ENCODE results near the gene CENPA.
"Not testable (repeated sequence)": the region's sequence is repeated elsewhere in the genome, so short reads cannot be mapped to it uniquely, and the experiment has no call there.

CENPA gene

GRCh38 chr2:26746934-26747333, 38.9 kb upstream of the CENPA start:
- Histone ChIP-seq H3K27me3 (ENCODE audit: control insufficient read depth, insufficient read depth, low read length) (peaks cover 3% of the 10 kb centered on the region; the same call in 1 of the 2 replicates), H3K9ac (ENCODE audit: low read length) (no peak overlapping the region), H3K27ac (ENCODE audit: low read depth, low read length) (no peak overlapping the region), H3K4me3 (ENCODE audit: low read depth, low read length) (no peak overlapping the region), H3K36me3 (ENCODE audit: control insufficient read depth, insufficient read depth, low read length) (no peaks in the 10 kb centered on the region; the same call in 1 of the 2 replicates), H3K4me1 (ENCODE audit: control insufficient read depth, insufficient read depth, low read length) (peaks cover 18% of the 10 kb centered on the region), H3K9me3 (ENCODE audit: control insufficient read depth, insufficient read depth, low read depth, low read length) (peaks cover 6% of the 10 kb centered on the region)

GRCh38 chr2:26749787-26750420, 36.0 kb upstream of the CENPA start:
- H3K4me3 ChIP-seq (ENCODE audit: low read depth, low read length): peak overlapping the region; percentile 24; the same call in 1 of the 2 replicates
- not testable (repeated sequence) for H3K9me3 ChIP-seq (ENCODE audit: control insufficient read depth, insufficient read depth, low read depth, low read length); H3K36me3 ChIP-seq (ENCODE audit: control insufficient read depth, insufficient read depth, low read length); H3K27me3 ChIP-seq (ENCODE audit: control insufficient read depth, insufficient read depth, low read length)
- peak overlapping the region; percentile 70; the same call in 1 of the 2 replicates for H3K27ac ChIP-seq (ENCODE audit: low read depth, low read length)
- H3K9ac ChIP-seq (ENCODE audit: low read length): peak overlapping the region; percentile 90
- peaks cover 30% of the 10 kb centered on the region for H3K4me1 ChIP-seq (ENCODE audit: control insufficient read depth, insufficient read depth, low read length)

GRCh38 chr2:26750467-26750866, 35.4 kb upstream of the CENPA start:
- Histone ChIP-seq H3K27ac (ENCODE audit: low read depth, low read length) (peak overlapping the region; percentile 70; the same call in 1 of the 2 replicates), H3K9ac (ENCODE audit: low read length) (peak overlapping the region; percentile 90), H3K4me3 (ENCODE audit: low read depth, low read length) (peak overlapping the region; percentile 24)

GRCh38 chr2:26752656-26753055, 33.2 kb upstream of the CENPA start:
- no peak overlapping the region for H3K4me3 ChIP-seq (ENCODE audit: low read depth, low read length)
- H3K9ac ChIP-seq (ENCODE audit: low read length): no peak overlapping the region
- no peaks in the 10 kb centered on the region; the same call in 1 of the 2 replicates for H3K36me3 ChIP-seq (ENCODE audit: control insufficient read depth, insufficient read depth, low read length)
- H3K27ac ChIP-seq (ENCODE audit: low read depth, low read length): no peak overlapping the region
- peaks cover 6% of the 10 kb centered on the region for H3K9me3 ChIP-seq (ENCODE audit: control insufficient read depth, insufficient read depth, low read depth, low read length)
- peaks cover 3% of the 10 kb centered on the region; the same call in 1 of the 2 replicates for H3K27me3 ChIP-seq (ENCODE audit: control insufficient read depth, insufficient read depth, low read length)
- peaks cover 52% of the 10 kb centered on the region for H3K4me1 ChIP-seq (ENCODE audit: control insufficient read depth, insufficient read depth, low read length)

More at GRCh38 chr2:26750467-26750866, 35.4 kb upstream of the CENPA start:
- not testable (repeated sequence) for H3K27me3 ChIP-seq (ENCODE audit: control insufficient read depth, insufficient read depth, low read length); H3K36me3 ChIP-seq (ENCODE audit: control insufficient read depth, insufficient read depth, low read length); H3K9me3 ChIP-seq (ENCODE audit: control insufficient read depth, insufficient read depth, low read depth, low read length)
- H3K4me1 ChIP-seq (ENCODE audit: control insufficient read depth, insufficient read depth, low read length): peaks cover 35% of the 10 kb centered on the region

GRCh38 chr2:26754539-26754938, 31.3 kb upstream of the CENPA start:
- no peaks in the 10 kb centered on the region; the same call in 1 of the 2 replicates for H3K36me3 ChIP-seq (ENCODE audit: control insufficient read depth, insufficient read depth, low read length)
- peaks cover 6% of the 10 kb centered on the region for H3K9me3 ChIP-seq (ENCODE audit: control insufficient read depth, insufficient read depth, low read depth, low read length)
- H3K27me3 ChIP-seq (ENCODE audit: control insufficient read depth, insufficient read depth, low read length): peaks cover 3% of the 10 kb centered on the region; the same call in 1 of the 2 replicates
- H3K27ac ChIP-seq (ENCODE audit: low read depth, low read length): no peak overlapping the region
- H3K4me1 ChIP-seq (ENCODE audit: control insufficient read depth, insufficient read depth, low read length): peaks cover 61% of the 10 kb centered on the region
- H3K9ac ChIP-seq (ENCODE audit: low read length): no peak overlapping the region
- H3K4me3 ChIP-seq (ENCODE audit: low read depth, low read length): no peak overlapping the region

- H3K27ac ChIP-seq (ENCODE audit: low read depth, low read length): no peak overlapping the region; the same call in 1 of the 2 replicates
- peaks cover 58% of the 10 kb centered on the region for H3K4me1 ChIP-seq (ENCODE audit: control insufficient read depth, insufficient read depth, low read length)
- H3K9ac ChIP-seq (ENCODE audit: low read length): no peak overlapping the region
- H3K36me3 ChIP-seq (ENCODE audit: control insufficient read depth, insufficient read depth, low read length): no peaks in the 10 kb centered on the region; the same call in 1 of the 2 replicates
- no peak overlapping the region for H3K4me3 ChIP-seq (ENCODE audit: low read depth, low read length)
- peaks cover 6% of the 10 kb centered on the region for H3K9me3 ChIP-seq (ENCODE audit: control insufficient read depth, insufficient read depth, low read depth, low read length)
- H3K27me3 ChIP-seq (ENCODE audit: control insufficient read depth, insufficient read depth, low read length): peaks cover 3% of the 10 kb centered on the region; the same call in 1 of the 2 replicates
These were observed 30.7 kb upstream of the CENPA start for GRCh38 chr2:26754972-26755670.

GRCh38 chr2:26756337-26756736, 29.5 kb upstream of the CENPA start:
- Histone ChIP-seq H3K4me3 (ENCODE audit: low read depth, low read length) (no peak overlapping the region), H3K27me3 (ENCODE audit: control insufficient read depth, insufficient read depth, low read length) (0 out of 2 replicates have a peak, but pooled peaks cover 2% of the 10 kb centered on the region), H3K4me1 (ENCODE audit: control insufficient read depth, insufficient read depth, low read length) (peaks cover 50% of the 10 kb centered on the region), H3K27ac (ENCODE audit: low read depth, low read length) (no peak overlapping the region; the same call in 1 of the 2 replicates), H3K9me3 (ENCODE audit: control insufficient read depth, insufficient read depth, low read depth, low read length) (peaks cover 3% of the 10 kb centered on the region), H3K9ac (ENCODE audit: low read length) (no peak overlapping the region), H3K36me3 (ENCODE audit: control insufficient read depth, insufficient read depth, low read length) (no peaks in the 10 kb centered on the region; the same call in 1 of the 2 replicates)

- Histone ChIP-seq H3K9ac (ENCODE audit: low read length) (peak overlapping the region; percentile 88), H3K9me3 (ENCODE audit: control insufficient read depth, insufficient read depth, low read depth, low read length) (no peaks in the 10 kb centered on the region), H3K36me3 (ENCODE audit: control insufficient read depth, insufficient read depth, low read length) (no peaks in the 10 kb centered on the region), H3K27me3 (ENCODE audit: control insufficient read depth, insufficient read depth, low read length) (no peaks in the 10 kb centered on the region), H3K4me1 (ENCODE audit: control insufficient read depth, insufficient read depth, low read length) (peaks cover 41% of the 10 kb centered on the region), H3K27ac (ENCODE audit: low read depth, low read length) (peak overlapping the region; percentile 91), H3K4me3 (ENCODE audit: low read depth, low read length) (peak overlapping the region; percentile 24; the same call in 1 of the 2 replicates)
These were observed 27.7 kb upstream of the CENPA start for GRCh38 chr2:26757873-26758789.

GRCh38 chr2:26758790-26759321, 27.0 kb upstream of the CENPA start:
- no peaks in the 10 kb centered on the region for H3K9me3 ChIP-seq (ENCODE audit: control insufficient read depth, insufficient read depth, low read depth, low read length)
- no peak overlapping the region for H3K4me3 ChIP-seq (ENCODE audit: low read depth, low read length)
- peaks cover 41% of the 10 kb centered on the region for H3K4me1 ChIP-seq (ENCODE audit: control insufficient read depth, insufficient read depth, low read length)
- peak overlapping the region; percentile 91 for H3K27ac ChIP-seq (ENCODE audit: low read depth, low read length)
- H3K9ac ChIP-seq (ENCODE audit: low read length): peak overlapping the region; percentile 88
- no peaks in the 10 kb centered on the region for H3K27me3 ChIP-seq (ENCODE audit: control insufficient read depth, insufficient read depth, low read length)
- no peaks in the 10 kb centered on the region for H3K36me3 ChIP-seq (ENCODE audit: control insufficient read depth, insufficient read depth, low read length)

GRCh38 chr2:26759845-26760244, 26.0 kb upstream of the CENPA start:
- Histone ChIP-seq H3K9ac (ENCODE audit: low read length) (no peak overlapping the region), H3K4me3 (ENCODE audit: low read depth, low read length) (no peak overlapping the region), H3K9me3 (ENCODE audit: control insufficient read depth, insufficient read depth, low read depth, low read length) (no peaks in the 10 kb centered on the region), H3K4me1 (ENCODE audit: control insufficient read depth, insufficient read depth, low read length) (peaks cover 44% of the 10 kb centered on the region), H3K27me3 (ENCODE audit: control insufficient read depth, insufficient read depth, low read length) (no peaks in the 10 kb centered on the region), H3K36me3 (ENCODE audit: control insufficient read depth, insufficient read depth, low read length) (no peaks in the 10 kb centered on the region), H3K27ac (ENCODE audit: low read depth, low read length) (no peak overlapping the region)
